Measurements from ENCODE around the gene RPS6KA2.
A peak's percentile ranks its signal among the peaks of the same experiment; 100 is the strongest.

The RPS6KA2 gene

GRCh38 chr6:166655713-166656229, 28.7 kb upstream of the RPS6KA2 start:
- DNase-seq, result no peak

- no peak for DNase-seq
These were observed 28.2 kb upstream of the RPS6KA2 start for GRCh38 chr6:166655251-166655650.

GRCh38 chr6:166654573-166654972, 27.5 kb upstream of the RPS6KA2 start:
- DNase-seq, result no peak

- no peak for DNase-seq
These were observed 26.5 kb upstream of the RPS6KA2 start for GRCh38 chr6:166653639-166653941.

- DNase-seq, result peak in 2 of 4 experiments; percentile 35 to 38
These were observed 24.1 kb upstream of the RPS6KA2 start for GRCh38 chr6:166650824-166651807.

- no peak for DNase-seq
These were observed 23.0 kb upstream of the RPS6KA2 start for GRCh38 chr6:166650047-166650446.

- DNase-seq, result no peak
These were observed 21.8 kb upstream of the RPS6KA2 start for GRCh38 chr6:166648846-166649245.

- DNase-seq, result no peak
These were observed 20.8 kb upstream of the RPS6KA2 start for GRCh38 chr6:166647896-166648295.

- no peak for DNase-seq
These were observed 19.7 kb upstream of the RPS6KA2 start for GRCh38 chr6:166646716-166647115.

- peak in 3 of 4 experiments; percentile 20 to 47 (median 43) for DNase-seq
These were observed 18.8 kb upstream of the RPS6KA2 start for GRCh38 chr6:166645896-166646295.

GRCh38 chr6:166644681-166645080, 17.6 kb upstream of the RPS6KA2 start:
- no peak for DNase-seq

- DNase-seq, result peak; percentile 42 to 76 (median 58)
These were observed 17.0 kb upstream of the RPS6KA2 start for GRCh38 chr6:166643891-166644590.

GRCh38 chr6:166642646-166643045, 15.6 kb upstream of the RPS6KA2 start:
- peak in 3 of 4 experiments; percentile 27 to 40 (median 38) for DNase-seq

GRCh38 chr6:166640342-166641043, 13.4 kb upstream of the RPS6KA2 start:
- DNase-seq, result peak; percentile 25 to 71 (median 48)

GRCh38 chr6:166639921-166640320, 12.9 kb upstream of the RPS6KA2 start:
- DNase-seq, result no peak

GRCh38 chr6:166638573-166638964, 11.5 kb upstream of the RPS6KA2 start:
- no peak for DNase-seq

- DNase-seq, result no peak
These were observed 10.9 kb upstream of the RPS6KA2 start for GRCh38 chr6:166637812-166638572.

- DNase-seq, result no peak
These were observed 9.9 kb upstream of the RPS6KA2 start for GRCh38 chr6:166636934-166637333.

- DNase-seq, result peak in 1 of 4 experiments; percentile 19
These were observed 9.3 kb upstream of the RPS6KA2 start for GRCh38 chr6:166636191-166636933.

GRCh38 chr6:166635013-166635970, 8.2 kb upstream of the RPS6KA2 start:
- no peak for DNase-seq

All from suppressor macrophage (primary cell).